Neural progenitor cell (in vitro differentiated cells): Measurements from ENCODE around the gene IRF5. TPM values are rescaled to one million over a fixed set of nuclear protein-coding genes. Genes with fewer than 3 reads are reported as not detected.

Experiments used
- DNase-seq: peaks from one replicate; pipeline ENCODE4 v3.0.0-alpha.2; 2016; ENCODE audit warnings: low spot score
- H2AFZ ChIP-seq: fragments of 200-600 bp; sonication (generic); replicated peaks from 2 replicates; pipeline ENCODE4 v1.6.1; 2016; ENCODE audit warnings: antibody characterized with exemption
- H3F3A ChIP-seq: fragments of 200-600 bp; sonication (generic); 2 replicates; pipeline ENCODE4 v1.6.1; 2016; ENCODE audit warnings: antibody characterized with exemption, low read depth
- H3K27ac ChIP-seq: fragments of 200-600 bp; sonication (generic); 2 replicates; pipeline ENCODE4 v1.5.1; 2016; ENCODE audit warnings: mild to moderate bottlenecking
- H3K27me3 ChIP-seq: fragments of 200-600 bp; sonication (generic); 2 replicates; pipeline ENCODE4 v1.6.1; 2016; ENCODE audit warnings: mild to moderate bottlenecking, moderate library complexity
- H3K36me3 ChIP-seq: fragments of 200-600 bp; sonication (generic); 2 replicates; pipeline ENCODE4 v1.5.1; 2016
- H3K4me1 ChIP-seq: fragments of 200-600 bp; sonication (generic); 2 replicates; pipeline ENCODE4 v1.6.1; 2016; ENCODE audit warnings: mixed run types
- H3K4me2 ChIP-seq: fragments of 200-600 bp; sonication (generic); 2 replicates; pipeline ENCODE4 v1.6.1; 2016
- H3K4me3 ChIP-seq: fragments of 200-600 bp; sonication (generic); 2 replicates; pipeline ENCODE4 v1.5.1; 2016
- H3K79me2 ChIP-seq: fragments of 200-600 bp; sonication (generic); 2 replicates; pipeline ENCODE4 v1.6.1; 2016; ENCODE audit warnings: low read depth
- H3K9ac ChIP-seq: fragments of 200-600 bp; sonication (generic); 2 replicates; pipeline ENCODE4 v1.6.1; 2016
- H3K9me3 ChIP-seq: fragments of 200-600 bp; sonication (generic); 2 replicates; pipeline ENCODE4 v1.5.1; 2016; ENCODE audit warnings: low read depth
- H4K20me1 ChIP-seq: fragments of 200-600 bp; sonication (generic); 2 replicates; pipeline ENCODE4 v1.6.1; 2016; ENCODE audit warnings: low read depth
- H3K27ac Mint-ChIP-seq: 3 replicates; pipeline ENCODE4 v1.8.0; 2021; ENCODE audit warnings: mixed read lengths
- H3K27me3 Mint-ChIP-seq: 2 replicates; pipeline ENCODE4 v1.8.0; 2022; ENCODE audit warnings: low read depth, mild to moderate bottlenecking, inconsistent platforms, moderate library complexity, mixed read lengths; ENCODE audit not compliant: insufficient read depth
- H3K36me3 Mint-ChIP-seq: 3 replicates; pipeline ENCODE4 v1.8.0; 2021; ENCODE audit warnings: mixed read lengths
- H3K4me1 Mint-ChIP-seq: 3 replicates; pipeline ENCODE4 v1.8.0; 2021; ENCODE audit warnings: mixed read lengths
- H3K4me3 Mint-ChIP-seq: 3 replicates; pipeline ENCODE4 v1.8.0; 2021; ENCODE audit warnings: mild to moderate bottlenecking, moderate library complexity, mixed read lengths
- H3K9me3 Mint-ChIP-seq: 3 replicates; pipeline ENCODE4 v1.8.0; 2020; ENCODE audit warnings: mixed read lengths
- EZH2 ChIP-seq: fragments of 200-600 bp; sonication (generic); IDR thresholded peaks from 2 replicates; pipeline ENCODE4 v1.6.1; 2017; ENCODE audit warnings: antibody characterized with exemption, mild to moderate bottlenecking, moderate library complexity
- EZH2phosphoT487 ChIP-seq: fragments of 200-600 bp; sonication (generic); IDR thresholded peaks from 2 replicates; pipeline ENCODE4 v1.6.1; 2017; ENCODE audit warnings: antibody characterized with exemption
- total RNA-seq: library from RNA; depleted of rRNA; stranded (reverse); fragments of >200 nt; gene quantifications from 2 replicates; pipeline ENCODE4 v1.2.3, GENCODE V29; 2015; ENCODE audit warnings: low replicate concordance
- TF ChIP-seq, protein P1 (sequence below): fragments of 200-600 bp; sonication (generic); IDR thresholded peaks from 2 replicates; pipeline ENCODE4 v1.5.1; 2017; ENCODE audit warnings: antibody characterized with exemption, mild to moderate bottlenecking

IRF5 gene
- total RNA-seq, 1 donor from 2014 or later: 0.22 TPM

DNA sequence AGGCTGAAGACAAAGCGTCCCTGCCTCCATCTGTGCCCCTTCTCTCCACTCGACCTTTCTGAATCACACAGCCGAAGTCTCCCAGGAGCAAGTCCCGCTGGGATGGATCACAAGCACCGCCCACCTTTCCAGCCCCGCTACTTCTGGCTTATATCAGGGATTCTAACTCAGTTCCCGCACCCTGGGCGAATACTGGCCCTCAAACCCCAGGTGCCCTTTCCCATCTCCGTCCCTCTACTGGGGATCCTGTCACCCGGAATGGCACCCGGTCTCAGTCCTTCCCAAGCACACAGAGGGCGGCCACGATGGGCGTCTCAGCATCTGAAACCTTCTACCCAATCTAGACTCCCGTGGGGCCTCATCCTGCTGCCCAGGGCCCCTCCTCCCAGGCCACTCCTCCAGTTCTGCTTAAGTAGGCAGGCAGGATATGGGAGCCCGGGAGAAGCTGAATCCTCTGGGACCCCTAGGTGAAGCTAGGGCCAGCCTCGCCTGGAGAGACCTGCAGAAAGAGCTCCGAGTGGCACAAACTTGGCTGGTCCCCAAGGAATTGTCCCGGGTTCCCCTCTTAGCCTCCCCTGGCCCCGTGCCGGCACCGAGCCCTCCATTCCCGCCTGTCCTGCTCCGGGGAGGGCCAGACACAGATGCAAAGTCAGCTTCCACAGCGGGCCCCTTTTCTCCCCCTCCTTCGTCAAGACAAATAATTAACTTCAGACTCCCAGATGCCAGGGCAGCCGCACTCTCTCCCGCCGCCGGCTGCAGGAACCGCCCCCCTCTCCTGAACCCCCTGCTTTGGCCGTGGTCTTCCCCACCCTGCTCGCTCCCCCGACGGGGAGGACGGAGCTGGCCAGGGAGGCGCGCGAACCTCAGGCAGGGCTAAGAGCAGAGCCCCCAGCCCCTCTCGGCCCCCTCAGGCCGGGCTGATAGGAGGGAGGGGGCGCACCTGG, 27.8 kb upstream of the IRF5 start:
- peak overlapping the region; percentile 93 for H2AFZ ChIP-seq
- H3K9ac ChIP-seq: no peak overlapping the region
- peak; percentile 70 for DNase-seq
- H3K4me3 Mint-ChIP-seq: peak overlapping the region; percentile 78
- H3K36me3 Mint-ChIP-seq: no peaks in the 10 kb centered on the region
- H3K4me2 ChIP-seq: peak overlapping the region; percentile 72
- no peaks in the 10 kb centered on the region for H3K9me3 ChIP-seq
- peaks cover 29% of the 10 kb centered on the region for H3K4me1 ChIP-seq
- TF ChIP-seq, protein P1, sequence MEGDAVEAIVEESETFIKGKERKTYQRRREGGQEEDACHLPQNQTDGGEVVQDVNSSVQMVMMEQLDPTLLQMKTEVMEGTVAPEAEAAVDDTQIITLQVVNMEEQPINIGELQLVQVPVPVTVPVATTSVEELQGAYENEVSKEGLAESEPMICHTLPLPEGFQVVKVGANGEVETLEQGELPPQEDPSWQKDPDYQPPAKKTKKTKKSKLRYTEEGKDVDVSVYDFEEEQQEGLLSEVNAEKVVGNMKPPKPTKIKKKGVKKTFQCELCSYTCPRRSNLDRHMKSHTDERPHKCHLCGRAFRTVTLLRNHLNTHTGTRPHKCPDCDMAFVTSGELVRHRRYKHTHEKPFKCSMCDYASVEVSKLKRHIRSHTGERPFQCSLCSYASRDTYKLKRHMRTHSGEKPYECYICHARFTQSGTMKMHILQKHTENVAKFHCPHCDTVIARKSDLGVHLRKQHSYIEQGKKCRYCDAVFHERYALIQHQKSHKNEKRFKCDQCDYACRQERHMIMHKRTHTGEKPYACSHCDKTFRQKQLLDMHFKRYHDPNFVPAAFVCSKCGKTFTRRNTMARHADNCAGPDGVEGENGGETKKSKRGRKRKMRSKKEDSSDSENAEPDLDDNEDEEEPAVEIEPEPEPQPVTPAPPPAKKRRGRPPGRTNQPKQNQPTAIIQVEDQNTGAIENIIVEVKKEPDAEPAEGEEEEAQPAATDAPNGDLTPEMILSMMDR: no peak
- TF ChIP-seq EZH2: peak; percentile 64
- H3K4me3 ChIP-seq: peak overlapping the region; percentile 48
- no peaks in the 10 kb centered on the region for H3K79me2 ChIP-seq
- H3K27ac ChIP-seq: no peak overlapping the region
- no peak overlapping the region for H3K27ac Mint-ChIP-seq
- no peaks in the 10 kb centered on the region for H4K20me1 ChIP-seq
- H3K27me3 Mint-ChIP-seq: peaks cover 19% of the 10 kb centered on the region
- no peaks in the 10 kb centered on the region for H3K36me3 ChIP-seq
- peaks cover 42% of the 10 kb centered on the region for H3K4me1 Mint-ChIP-seq
- H3K9me3 Mint-ChIP-seq: no peaks in the 10 kb centered on the region
- peaks cover 34% of the 10 kb centered on the region for H3K27me3 ChIP-seq
- H3F3A ChIP-seq: peaks cover 33% of the 10 kb centered on the region

DNA sequence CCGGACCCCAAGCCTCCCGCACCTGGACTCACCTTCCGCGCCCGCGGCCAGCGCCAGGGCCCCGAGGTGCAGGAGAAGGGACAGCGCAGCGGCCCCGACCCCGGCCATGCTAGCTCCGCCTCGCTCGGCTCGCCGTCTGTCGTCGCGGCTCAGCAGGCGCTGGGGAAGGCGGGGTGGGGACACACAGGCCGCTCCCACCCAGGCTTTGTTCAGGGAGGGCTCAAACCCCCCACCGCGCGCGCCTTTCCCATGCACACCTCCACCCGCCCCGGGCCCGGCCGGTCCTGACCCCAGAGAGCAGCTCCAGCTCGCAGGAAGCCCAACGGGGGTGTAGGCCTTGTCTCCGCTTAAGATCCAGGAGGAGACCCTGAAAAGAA, 27.2 kb upstream of the IRF5 start, which contains the start of gene KCP:
Gene KCP, minus strand, starts transcription at position 141 of the 377 bp plus-strand sequence. Its CDS starts 33 bp downstream, at position 108.
- H3K4me1 ChIP-seq: peaks cover 29% of the 10 kb centered on the region
- peak within 1 kb of the TSS; percentile 57 for H3K27ac Mint-ChIP-seq
- peaks cover 40% of the 10 kb centered on the region for H3K27me3 ChIP-seq
- H3K4me3 ChIP-seq: peak within 1 kb of the TSS; percentile 48
- no peaks in the 10 kb centered on the region for H3K79me2 ChIP-seq
- no peak within 1 kb of the TSS for H3K9ac ChIP-seq
- H3K4me3 Mint-ChIP-seq: peak within 1 kb of the TSS; percentile 78
- peak within 1 kb of the TSS; percentile 72 for H3K4me2 ChIP-seq
- TF ChIP-seq EZH2phosphoT487 (no peak), EZH2 (no peak)
- TF ChIP-seq, protein P1: no peak
- peak within 1 kb of the TSS; percentile 93 for H2AFZ ChIP-seq
- peak; percentile 64 for DNase-seq
- H3K36me3 ChIP-seq: no peaks in the 10 kb centered on the region
- peaks cover 45% of the 10 kb centered on the region for H3K4me1 Mint-ChIP-seq
- peaks cover 19% of the 10 kb centered on the region for H3K27me3 Mint-ChIP-seq
- no peaks in the 10 kb centered on the region for H3K9me3 Mint-ChIP-seq
- H3K36me3 Mint-ChIP-seq: no peaks in the 10 kb centered on the region
- H4K20me1 ChIP-seq: no peaks in the 10 kb centered on the region
- H3F3A ChIP-seq: peaks cover 33% of the 10 kb centered on the region
- no peaks in the 10 kb centered on the region for H3K9me3 ChIP-seq
- H3K27ac ChIP-seq: no peak within 1 kb of the TSS

DNA sequence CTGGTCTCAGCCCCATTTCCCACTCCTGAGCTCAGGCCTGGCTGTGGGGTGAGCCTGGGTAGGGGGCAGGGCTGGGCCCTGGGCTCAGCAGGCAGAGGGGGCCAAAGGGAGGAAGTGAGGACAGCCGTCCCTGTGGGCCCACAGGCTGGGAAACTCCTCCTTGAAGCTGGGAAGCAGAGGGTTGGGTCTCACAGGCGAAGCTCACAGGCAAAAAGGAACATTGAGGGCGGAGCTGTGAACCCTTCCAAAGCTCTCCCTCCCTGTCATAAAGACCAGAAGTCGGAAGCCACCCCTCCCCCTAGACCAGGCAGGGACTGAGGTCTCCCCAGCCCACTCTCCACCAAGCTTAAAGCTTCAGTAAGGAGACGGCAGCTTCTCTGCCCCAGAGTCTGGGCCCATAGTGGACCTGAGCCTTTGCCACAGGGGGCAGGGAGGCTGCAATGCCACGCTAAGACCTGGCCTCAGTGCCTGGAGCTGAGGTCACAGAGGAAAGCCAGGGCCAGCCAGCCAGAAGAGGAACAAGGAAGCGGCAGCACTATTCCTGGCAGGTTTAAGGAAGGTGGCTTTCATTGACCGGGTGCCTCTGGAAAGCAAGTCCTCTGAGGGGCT, 26.2 kb upstream of the IRF5 start:
- Histone ChIP-seq H3K36me3 (no peaks in the 10 kb centered on the region), H3K27ac (no peak overlapping the region), H3F3A (peaks cover 33% of the 10 kb centered on the region), H3K79me2 (no peaks in the 10 kb centered on the region), H3K4me2 (peak overlapping the region; percentile 24), H2AFZ (no peak overlapping the region), H3K4me1 (peaks cover 29% of the 10 kb centered on the region), H3K9me3 (no peaks in the 10 kb centered on the region), H4K20me1 (no peaks in the 10 kb centered on the region), H3K9ac (no peak overlapping the region), H3K27me3 (peaks cover 50% of the 10 kb centered on the region), H3K4me3 (no peak overlapping the region)
- TF ChIP-seq, protein P1: no peak
- TF ChIP-seq EZH2phosphoT487 (no peak), EZH2 (no peak)
- no peaks in the 10 kb centered on the region for H3K36me3 Mint-ChIP-seq
- H3K4me3 Mint-ChIP-seq: peak overlapping the region; percentile 74
- H3K27ac Mint-ChIP-seq: peak overlapping the region; percentile 57
- H3K4me1 Mint-ChIP-seq: peaks cover 45% of the 10 kb centered on the region
- peak; percentile 60 for DNase-seq
- H3K27me3 Mint-ChIP-seq: peaks cover 19% of the 10 kb centered on the region
- no peaks in the 10 kb centered on the region for H3K9me3 Mint-ChIP-seq
